Right ventricle myocardium inferior (tissue), 1 donor: ENCODE results near the gene MALL. TPM values are rescaled to one million over a fixed set of nuclear protein-coding genes. Genes with fewer than 3 reads are reported as not detected.
A peak's percentile ranks its signal among the peaks of the same experiment; 100 is the strongest.
"Not testable (repeated sequence)": the region's sequence is repeated elsewhere in the genome, so short reads cannot be mapped to it uniquely, and the experiment has no call there.

Source experiments
- ATAC-seq: fragments of 200-7000 bp; cut with Tn5 transposase; one replicate; pipeline ENCODE4 v1.9.1; 2020; ENCODE audit warnings: mild to moderate bottlenecking, moderate library complexity
- DNase-seq: peaks from one replicate; pipeline ENCODE4 v3.0.0; 2021; ENCODE audit errors: missing footprints
- intact Hi-C: fragments of 100-400 bp; cut with DNase I; formaldehyde crosslinking; loops from one replicate; pipeline ENCODE4 v1.11.0; 2022
- total RNA-seq: library from RNA; stranded (reverse); fragmentation: NEBNext Ultra II Directional; extraction: Animal tissue kit (Norgen Biotek cat#: 25700); gene quantifications from one replicate; pipeline ENCODE4 v1.2.1, GENCODE V29; 2021
- donor health status: DM: no; HTN: yes; CAD: no; lungs with severe emphysema.

MALL gene
- total RNA-seq, 1 donor from 2014 or later = 14.0 TPM

GRCh38 chr2:110059694-110060358, 55.8 kb downstream of the MALL start:
- DNase-seq, ATAC-seq, intact Hi-C loops: not testable (repeated sequence)

- ATAC-seq, DNase-seq, intact Hi-C loops: not testable (repeated sequence)
Measured at GRCh38 chr2:110059009-110059693, 56.5 kb downstream of the MALL start.

- DNase-seq, intact Hi-C loops, ATAC-seq: not testable (repeated sequence)
Measured at GRCh38 chr2:110058034-110058433, 57.6 kb downstream of the MALL start.

GRCh38 chr2:110055819-110056408, 59.7 kb downstream of the MALL start:
- ATAC-seq, DNase-seq, intact Hi-C loops: not testable (repeated sequence)

GRCh38 chr2:110054521-110055407, 60.9 kb downstream of the MALL start:
- intact Hi-C loops = not testable (repeated sequence)
- ATAC-seq = peak; percentile 90

GRCh38 chr2:110053688-110054087, 61.9 kb downstream of the MALL start:
- DNase-seq, intact Hi-C loops, ATAC-seq: not testable (repeated sequence)

More at GRCh38 chr2:110054521-110055407, 60.9 kb downstream of the MALL start:
- peak; percentile 64 for DNase-seq

GRCh38 chr2:110052166-110052565, 63.5 kb downstream of the MALL start:
- intact Hi-C loops, ATAC-seq, DNase-seq: not testable (repeated sequence)

GRCh38 chr2:110050222-110050621, 65.4 kb downstream of the MALL start:
- intact Hi-C loops, DNase-seq, ATAC-seq: not testable (repeated sequence)

GRCh38 chr2:110049769-110050168, 65.9 kb downstream of the MALL start:
- ATAC-seq, intact Hi-C loops, DNase-seq: not testable (repeated sequence)

GRCh38 chr2:110048255-110049197, 67.1 kb downstream of the MALL start:
- DNase-seq = peak; percentile 20
- ATAC-seq, intact Hi-C loops: not testable (repeated sequence)

GRCh38 chr2:110047225-110047624, 68.4 kb downstream of the MALL start:
- intact Hi-C loops, ATAC-seq, DNase-seq: not testable (repeated sequence)

GRCh38 chr2:110041941-110042660, 73.5 kb downstream of the MALL start:
- DNase-seq = peak; percentile 13
- intact Hi-C loops, ATAC-seq: not testable (repeated sequence)

- intact Hi-C loops, ATAC-seq: not testable (repeated sequence)
- peak; percentile 1 for DNase-seq
Measured at GRCh38 chr2:110037336-110037735, 78.3 kb downstream of the MALL start.

- DNase-seq, ATAC-seq, intact Hi-C loops: not testable (repeated sequence)
Measured at GRCh38 chr2:110035384-110035783, 80.2 kb downstream of the MALL start.

- intact Hi-C loops, ATAC-seq: not testable (repeated sequence)
- DNase-seq = peak; percentile 5
Measured at GRCh38 chr2:110034935-110035334, 80.7 kb downstream of the MALL start.
